ENCODE results near the gene IL4.

IL4 gene

DNA sequence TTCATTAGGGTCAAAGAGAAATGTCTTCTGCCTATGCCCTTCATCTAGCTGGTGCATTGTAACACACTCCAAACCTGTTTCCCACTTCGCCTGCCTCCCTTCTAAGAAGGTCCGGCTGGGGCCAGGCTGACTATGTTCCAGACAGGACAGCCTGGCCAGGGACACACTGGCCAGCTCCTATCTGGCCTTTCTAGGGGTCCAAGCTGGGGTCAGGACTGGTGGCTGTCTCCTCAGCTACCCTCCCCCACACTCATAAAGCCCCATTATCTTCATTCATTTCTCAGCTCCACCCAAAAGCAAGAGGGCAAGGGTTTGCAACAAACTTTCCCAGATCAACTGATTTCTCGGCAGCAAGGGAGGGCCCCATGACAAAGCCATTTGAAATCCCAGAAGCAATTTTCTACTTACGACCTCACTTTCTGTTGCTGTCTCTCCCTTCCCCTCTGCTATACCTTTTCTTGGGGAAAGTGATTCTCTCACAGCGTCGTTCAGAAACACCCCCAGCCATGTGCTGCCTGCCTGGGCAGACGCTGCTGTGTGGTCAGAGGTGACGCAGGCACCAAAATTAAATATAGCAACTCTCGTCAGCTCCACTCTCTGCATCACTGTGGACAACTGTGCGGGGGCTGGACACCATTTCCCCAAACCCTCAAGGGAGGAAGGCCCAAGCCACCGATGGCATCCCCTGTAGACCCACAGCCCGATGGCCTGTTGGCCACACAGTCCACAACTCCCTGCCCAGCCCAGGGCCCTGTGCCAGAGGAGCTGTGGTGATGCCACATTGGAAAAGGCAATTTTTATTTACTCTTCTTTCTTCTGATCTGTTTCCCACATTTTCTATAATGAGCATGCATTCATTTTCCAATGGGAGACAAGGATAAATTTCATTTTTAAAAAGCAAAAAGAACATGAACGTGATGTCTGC, 9.8 kb upstream of the IL4 start:
- no peak for TF ChIP-seq PATZ1 (CRISPR knock-in tag; IDR thresholded peaks at IDR 0.05; ENCODE audit: borderline replicate concordance)
- no peak for TF ChIP-seq RARB (CRISPR knock-in tag; IDR thresholded peaks at IDR 0.05)
- TF ChIP-seq ZNF8 (CRISPR knock-in tag; IDR thresholded peaks at IDR 0.05), result no peak
- no peak for TF ChIP-seq ZFP30 (CRISPR knock-in tag; IDR thresholded peaks at IDR 0.05)
- TF ChIP-seq, protein P1, sequence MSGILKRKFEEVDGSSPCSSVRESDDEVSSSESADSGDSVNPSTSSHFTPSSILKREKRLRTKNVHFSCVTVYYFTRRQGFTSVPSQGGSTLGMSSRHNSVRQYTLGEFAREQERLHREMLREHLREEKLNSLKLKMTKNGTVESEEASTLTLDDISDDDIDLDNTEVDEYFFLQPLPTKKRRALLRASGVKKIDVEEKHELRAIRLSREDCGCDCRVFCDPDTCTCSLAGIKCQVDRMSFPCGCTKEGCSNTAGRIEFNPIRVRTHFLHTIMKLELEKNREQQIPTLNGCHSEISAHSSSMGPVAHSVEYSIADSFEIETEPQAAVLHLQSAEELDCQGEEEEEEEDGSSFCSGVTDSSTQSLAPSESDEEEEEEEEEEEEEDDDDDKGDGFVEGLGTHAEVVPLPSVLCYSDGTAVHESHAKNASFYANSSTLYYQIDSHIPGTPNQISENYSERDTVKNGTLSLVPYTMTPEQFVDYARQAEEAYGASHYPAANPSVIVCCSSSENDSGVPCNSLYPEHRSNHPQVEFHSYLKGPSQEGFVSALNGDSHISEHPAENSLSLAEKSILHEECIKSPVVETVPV (CRISPR knock-in tag; IDR thresholded peaks at IDR 0.05), result no peak
- no peak for TF ChIP-seq TOX (CRISPR knock-in tag; IDR thresholded peaks at IDR 0.05; ENCODE audit: borderline replicate concordance)
- TF ChIP-seq ARNTL (CRISPR knock-in tag; IDR thresholded peaks at IDR 0.05; ENCODE audit: borderline replicate concordance, low read depth), result no peak
- no peak for TF ChIP-seq CREB5 (CRISPR knock-in tag; IDR thresholded peaks at IDR 0.05; ENCODE audit: low read depth)
- TF ChIP-seq TSHZ2 (CRISPR knock-in tag; IDR thresholded peaks at IDR 0.05), result no peak
- TF ChIP-seq PPARA (CRISPR knock-in tag; IDR thresholded peaks at IDR 0.05; ENCODE audit: borderline replicate concordance), result no peak
- TF ChIP-seq SNAI2 (CRISPR knock-in tag; IDR thresholded peaks at IDR 0.05), result no peak
- ATAC-seq, result no peak

GRCh38 chr5:132664696-132665209, 9.0 kb upstream of the IL4 start:
- no peak for ATAC-seq
- no peak for TF ChIP-seq ZFP30 (CRISPR knock-in tag; IDR thresholded peaks at IDR 0.05)
- TF ChIP-seq, protein P1 (CRISPR knock-in tag; IDR thresholded peaks at IDR 0.05), result no peak

GRCh38 chr5:132665574-132666080, 8.2 kb upstream of the IL4 start:
- no peak for ATAC-seq
- TF ChIP-seq ESRRG (CRISPR knock-in tag; IDR thresholded peaks at IDR 0.05) (no peak), ZFP30 (CRISPR knock-in tag; IDR thresholded peaks at IDR 0.05) (no peak), ZNF565 (CRISPR knock-in tag; conservative IDR thresholded peaks at IDR 0.05; ENCODE audit: low read depth) (no peak), ISL1 (CRISPR knock-in tag; IDR thresholded peaks at IDR 0.05) (no peak), RARB (CRISPR knock-in tag; IDR thresholded peaks at IDR 0.05) (no peak), TOX (CRISPR knock-in tag; IDR thresholded peaks at IDR 0.05; ENCODE audit: borderline replicate concordance) (no peak), OSR1 (CRISPR knock-in tag; IDR thresholded peaks at IDR 0.05) (no peak), PPARA (CRISPR knock-in tag; IDR thresholded peaks at IDR 0.05; ENCODE audit: borderline replicate concordance) (no peak), ZC3H10 (CRISPR knock-in tag; IDR thresholded peaks at IDR 0.05) (no peak), TSHZ2 (CRISPR knock-in tag; IDR thresholded peaks at IDR 0.05) (no peak), SNAI2 (CRISPR knock-in tag; IDR thresholded peaks at IDR 0.05) (no peak), TCF4 (CRISPR knock-in tag; IDR thresholded peaks at IDR 0.05; ENCODE audit: borderline replicate concordance) (no peak), ZFP3 (CRISPR knock-in tag; IDR thresholded peaks at IDR 0.05) (no peak)
- TF ChIP-seq, protein P2, sequence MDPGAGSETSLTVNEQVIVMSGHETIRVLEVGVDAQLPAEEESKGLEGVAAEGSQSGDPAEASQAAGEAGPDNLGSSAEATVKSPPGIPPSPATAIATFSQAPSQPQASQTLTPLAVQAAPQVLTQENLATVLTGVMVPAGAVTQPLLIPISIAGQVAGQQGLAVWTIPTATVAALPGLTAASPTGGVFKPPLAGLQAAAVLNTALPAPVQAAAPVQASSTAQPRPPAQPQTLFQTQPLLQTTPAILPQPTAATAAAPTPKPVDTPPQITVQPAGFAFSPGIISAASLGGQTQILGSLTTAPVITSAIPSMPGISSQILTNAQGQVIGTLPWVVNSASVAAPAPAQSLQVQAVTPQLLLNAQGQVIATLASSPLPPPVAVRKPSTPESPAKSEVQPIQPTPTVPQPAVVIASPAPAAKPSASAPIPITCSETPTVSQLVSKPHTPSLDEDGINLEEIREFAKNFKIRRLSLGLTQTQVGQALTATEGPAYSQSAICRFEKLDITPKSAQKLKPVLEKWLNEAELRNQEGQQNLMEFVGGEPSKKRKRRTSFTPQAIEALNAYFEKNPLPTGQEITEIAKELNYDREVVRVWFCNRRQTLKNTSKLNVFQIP (CRISPR knock-in tag; IDR thresholded peaks at IDR 0.05; ENCODE audit: borderline replicate concordance, low read depth), result no peak
- TF ChIP-seq, protein P1 (CRISPR knock-in tag; IDR thresholded peaks at IDR 0.05), result no peak
